GM23338 (cell line): ENCODE results near the gene MAD1L1.

Source experiments
- CREB1 ChIP-seq: fragments of 250-450 bp; sonication (Bioruptor Pico); IDR thresholded peaks from 2 replicates; pipeline ENCODE4 v1.5.0; 2020; ENCODE audit warnings: low read depth, mild to moderate bottlenecking, moderate library complexity
- CTCF ChIP-seq, 2 experiments: fragments of 200-600 bp in 1 of 2; sonication (generic) in 1 of 2; conservative IDR thresholded peaks; 2 replicates each; pipeline versions ENCODE4 v1.5.1 to v1.6.1; 2016 to 2017; ENCODE audit warnings: antibody characterized with exemption in 2 of 2, low read depth in 2 of 2, mild to moderate bottlenecking in 2 of 2, moderate library complexity in 1 of 2
- ETS1 ChIP-seq: IDR thresholded peaks from 2 replicates; pipeline ENCODE4 v1.6.1; 2016; ENCODE audit warnings: antibody characterized with exemption
- EZH2 ChIP-seq: fragments of 200-600 bp; sonication (generic); IDR thresholded peaks from one replicate; pipeline ENCODE4 v1.8.0; 2017; ENCODE audit warnings: antibody characterized with exemption, mild to moderate bottlenecking, low read depth; ENCODE audit not compliant: unreplicated experiment
- EZH2phosphoT487 ChIP-seq: fragments of 200-600 bp; sonication (generic); IDR thresholded peaks from one replicate; pipeline ENCODE4 v1.8.1; 2018; ENCODE audit warnings: antibody characterized with exemption; ENCODE audit not compliant: unreplicated experiment
- JUNB ChIP-seq: IDR thresholded peaks from one replicate; pipeline ENCODE4 v1.6.1; 2016; ENCODE audit warnings: antibody characterized with exemption; ENCODE audit not compliant: unreplicated experiment
- NANOG ChIP-seq: IDR thresholded peaks from 2 replicates; pipeline ENCODE4 v1.6.1; 2016; ENCODE audit warnings: antibody characterized with exemption, borderline replicate concordance
- POLR2AphosphoS5 ChIP-seq: IDR thresholded peaks from 2 replicates; pipeline ENCODE4 v1.6.1; 2016; ENCODE audit warnings: antibody characterized with exemption, low read depth
- STAT1 ChIP-seq: IDR thresholded peaks from one replicate; pipeline ENCODE4 v1.6.1; 2016; ENCODE audit warnings: antibody characterized with exemption; ENCODE audit not compliant: unreplicated experiment
- ZNF114 ChIP-seq: fragments of 250-450 bp; sonication (Bioruptor Pico); IDR thresholded peaks from 2 replicates; pipeline ENCODE4 v1.5.0; 2020; ENCODE audit warnings: mild to moderate bottlenecking, moderate library complexity
- ZNF331 ChIP-seq: fragments of 250-450 bp; sonication (Bioruptor Pico); IDR thresholded peaks from 2 replicates; pipeline ENCODE4 v1.5.0; 2020; ENCODE audit warnings: low read depth, mild to moderate bottlenecking, moderate library complexity
- ZNF462 ChIP-seq: fragments of 250-450 bp; sonication (Bioruptor Pico); IDR thresholded peaks from 2 replicates; pipeline ENCODE4 v1.5.0; 2020; ENCODE audit warnings: mild to moderate bottlenecking, moderate library complexity
- TF ChIP-seq, protein P1 (sequence below): IDR thresholded peaks from one replicate; pipeline ENCODE4 v1.6.1; 2018; ENCODE audit warnings: antibody characterized with exemption; ENCODE audit not compliant: unreplicated experiment

DNA sequence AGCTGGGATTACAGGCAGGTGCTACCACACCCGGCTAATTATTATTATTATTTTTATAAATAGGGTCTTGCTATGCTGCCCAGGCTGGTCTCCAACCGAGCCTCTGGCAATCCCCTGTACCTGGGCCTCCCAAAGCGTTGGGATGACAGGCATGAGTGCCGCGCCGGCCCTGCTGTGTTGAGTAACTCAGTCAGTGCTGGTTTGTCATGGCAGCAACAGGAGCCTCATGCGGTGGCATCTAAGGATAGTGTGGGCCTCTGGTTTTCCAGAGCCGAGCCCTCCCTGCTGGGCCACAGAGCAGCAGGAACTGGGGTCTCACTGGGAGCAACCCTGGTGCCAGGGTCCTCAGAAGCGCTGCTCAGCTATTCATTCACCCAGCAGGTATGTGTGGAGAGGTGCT is 318.0 kb downstream of the MAD1L1 start:
- TF ChIP-seq CTCF (conservative IDR thresholded peaks at IDR 0.05; ENCODE audit: low read depth in 2 of 2) (no peak), EZH2 (no peak), EZH2phosphoT487 (no peak), POLR2AphosphoS5 (no peak), ZNF331 (no peak), STAT1 (no peak), CREB1 (no peak), NANOG (no peak), JUNB (no peak), ZNF114 (no peak), ETS1 (no peak), ZNF462 (CRISPR knock-in tag) (no peak)
- TF ChIP-seq, protein P1, sequence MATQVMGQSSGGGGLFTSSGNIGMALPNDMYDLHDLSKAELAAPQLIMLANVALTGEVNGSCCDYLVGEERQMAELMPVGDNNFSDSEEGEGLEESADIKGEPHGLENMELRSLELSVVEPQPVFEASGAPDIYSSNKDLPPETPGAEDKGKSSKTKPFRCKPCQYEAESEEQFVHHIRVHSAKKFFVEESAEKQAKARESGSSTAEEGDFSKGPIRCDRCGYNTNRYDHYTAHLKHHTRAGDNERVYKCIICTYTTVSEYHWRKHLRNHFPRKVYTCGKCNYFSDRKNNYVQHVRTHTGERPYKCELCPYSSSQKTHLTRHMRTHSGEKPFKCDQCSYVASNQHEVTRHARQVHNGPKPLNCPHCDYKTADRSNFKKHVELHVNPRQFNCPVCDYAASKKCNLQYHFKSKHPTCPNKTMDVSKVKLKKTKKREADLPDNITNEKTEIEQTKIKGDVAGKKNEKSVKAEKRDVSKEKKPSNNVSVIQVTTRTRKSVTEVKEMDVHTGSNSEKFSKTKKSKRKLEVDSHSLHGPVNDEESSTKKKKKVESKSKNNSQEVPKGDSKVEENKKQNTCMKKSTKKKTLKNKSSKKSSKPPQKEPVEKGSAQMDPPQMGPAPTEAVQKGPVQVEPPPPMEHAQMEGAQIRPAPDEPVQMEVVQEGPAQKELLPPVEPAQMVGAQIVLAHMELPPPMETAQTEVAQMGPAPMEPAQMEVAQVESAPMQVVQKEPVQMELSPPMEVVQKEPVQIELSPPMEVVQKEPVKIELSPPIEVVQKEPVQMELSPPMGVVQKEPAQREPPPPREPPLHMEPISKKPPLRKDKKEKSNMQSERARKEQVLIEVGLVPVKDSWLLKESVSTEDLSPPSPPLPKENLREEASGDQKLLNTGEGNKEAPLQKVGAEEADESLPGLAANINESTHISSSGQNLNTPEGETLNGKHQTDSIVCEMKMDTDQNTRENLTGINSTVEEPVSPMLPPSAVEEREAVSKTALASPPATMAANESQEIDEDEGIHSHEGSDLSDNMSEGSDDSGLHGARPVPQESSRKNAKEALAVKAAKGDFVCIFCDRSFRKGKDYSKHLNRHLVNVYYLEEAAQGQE: no peak
